Upper lobe of left lung (tissue), 6 donors: ENCODE results near the gene OSBP2. TPM values are rescaled to one million over a fixed set of nuclear protein-coding genes. Genes with fewer than 3 reads are reported as not detected.

Experiments
- ATAC-seq, 2 donors: fragments of 200-7000 bp; cut with Tn5 transposase; one replicate each; pipeline ENCODE4 v1.9.1; 2022; ENCODE audit warnings: mild to moderate bottlenecking in 2 of 2, moderate library complexity in 2 of 2; ENCODE audit not compliant: low FRiP score in 2 of 2
- DNase-seq, 2 donors: peaks; one replicate each; pipeline ENCODE4 v3.0.0-alpha.2; 2019 to 2020
- H3K27ac ChIP-seq, 4 donors: fragments of 200-600 bp; sonication (generic); one replicate each; pipeline ENCODE4 v1.5.1; 2016 to 2019
- H3K27me3 ChIP-seq, 4 donors: fragments of 200-600 bp; sonication (generic); one replicate each; pipeline ENCODE4 v1.5.1; 2017 to 2019
- H3K36me3 ChIP-seq, 4 donors: fragments of 200-600 bp; sonication (generic); one replicate each; pipeline ENCODE4 v1.5.1; 2016 to 2019
- H3K4me1 ChIP-seq, 4 donors: fragments of 200-600 bp; sonication (generic); one replicate each; pipeline ENCODE4 v1.5.1; 2018 to 2019
- H3K4me3 ChIP-seq, 4 donors: fragments of 200-600 bp; sonication (generic); one replicate each; pipeline ENCODE4 v1.5.1; 2017 to 2019; ENCODE audit warnings: mild to moderate bottlenecking in 2 of 4, moderate library complexity in 1 of 4
- H3K9me3 ChIP-seq, 4 donors: fragments of 200-600 bp; sonication (generic); one replicate each; pipeline ENCODE4 v1.5.1; 2018 to 2019
- EP300 ChIP-seq, 4 donors: sonication (generic); formaldehyde crosslinking; IDR thresholded peaks; one replicate each; pipeline ENCODE4 v1.5.1; 2017; ENCODE audit warnings: antibody characterized with exemption in 4 of 4, control low read depth in 2 of 4
- POLR2A ChIP-seq, 4 donors: fragments of 450-650 bp; IDR thresholded peaks; one replicate each; pipeline ENCODE4 v1.5.1; 2016 to 2017; ENCODE audit warnings: antibody characterized with exemption in 4 of 4, mild to moderate bottlenecking in 2 of 4
- POLR2AphosphoS5 ChIP-seq, 2 donors: sonication (generic); formaldehyde crosslinking; IDR thresholded peaks; one replicate each; pipeline ENCODE4 v1.5.1; 2017; ENCODE audit warnings: antibody characterized with exemption in 2 of 2
- WGBS, 2 donors: methylation state at CpG; one replicate each; pipeline ENCODE4 v1.1.5; 2017 to 2018; 5-methylcytosine and 5-hydroxymethylcytosine counted together
- total RNA-seq, 6 donors: library from RNA; depleted of rRNA in 4 of 6; stranded (reverse); fragments of >200 nt in 4 of 6; gene quantifications; one replicate each; pipeline versions ENCODE4 v1.1.0 to v1.2.1, GENCODE V29; 2016 to 2021
- TF ChIP-seq, protein P1 (sequence below), 6 experiments: fragments of 450-650 bp in 4 of 6; fragments of 200-600 bp in 2 of 6; sonication (generic) in 2 of 6; IDR thresholded peaks; one replicate each; pipeline ENCODE4 v1.5.1; 2016 to 2019; ENCODE audit warnings: antibody characterized with exemption in 6 of 6
- donor health status: DM: no; HTN: no; CAD: no; lungs with moderate emphysema.
- donor health status: DM: no; HTN: yes; CAD: no; lungs with severe emphysema.

OSBP2 gene
- total RNA-seq, 6 donors from 2014 or later: 3.5 to 14.5 (median 5.0) TPM

DNA sequence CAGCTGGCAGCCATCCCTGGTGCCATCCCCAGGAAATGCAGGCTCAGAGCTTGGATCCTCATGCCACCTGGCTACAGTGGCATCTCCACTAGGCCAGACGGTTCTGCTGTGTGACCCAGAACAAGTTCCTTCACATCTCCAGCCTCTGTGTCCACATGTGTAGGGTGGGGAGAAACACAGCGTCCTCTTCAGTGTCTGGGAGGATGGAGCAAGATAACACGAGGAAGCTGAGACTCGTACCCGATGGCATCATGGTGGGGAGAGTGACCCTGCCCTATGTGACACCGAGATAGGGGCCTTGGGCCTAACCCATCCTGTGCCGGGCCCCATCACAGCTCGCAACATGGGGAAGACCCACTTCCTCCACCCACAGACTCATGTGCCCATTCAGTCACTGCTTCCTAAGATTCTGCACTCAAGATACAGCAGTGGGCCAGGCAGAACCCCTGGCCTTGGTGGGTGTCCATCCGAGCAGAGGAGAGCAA lies 195.4 kb downstream of the OSBP2 start:
- no peaks in the 10 kb centered on the region for H3K9me3 ChIP-seq
- no peak overlapping the region for H3K4me3 ChIP-seq
- DNase-seq (no peak), ATAC-seq (no peak)
- no peaks in the 10 kb centered on the region for H3K4me1 ChIP-seq
- TF ChIP-seq EP300 (IDR thresholded peaks at IDR 0.05) (no peak), POLR2A (IDR thresholded peaks at IDR 0.05) (no peak), POLR2AphosphoS5 (IDR thresholded peaks at IDR 0.05) (no peak)
- TF ChIP-seq, protein P1, sequence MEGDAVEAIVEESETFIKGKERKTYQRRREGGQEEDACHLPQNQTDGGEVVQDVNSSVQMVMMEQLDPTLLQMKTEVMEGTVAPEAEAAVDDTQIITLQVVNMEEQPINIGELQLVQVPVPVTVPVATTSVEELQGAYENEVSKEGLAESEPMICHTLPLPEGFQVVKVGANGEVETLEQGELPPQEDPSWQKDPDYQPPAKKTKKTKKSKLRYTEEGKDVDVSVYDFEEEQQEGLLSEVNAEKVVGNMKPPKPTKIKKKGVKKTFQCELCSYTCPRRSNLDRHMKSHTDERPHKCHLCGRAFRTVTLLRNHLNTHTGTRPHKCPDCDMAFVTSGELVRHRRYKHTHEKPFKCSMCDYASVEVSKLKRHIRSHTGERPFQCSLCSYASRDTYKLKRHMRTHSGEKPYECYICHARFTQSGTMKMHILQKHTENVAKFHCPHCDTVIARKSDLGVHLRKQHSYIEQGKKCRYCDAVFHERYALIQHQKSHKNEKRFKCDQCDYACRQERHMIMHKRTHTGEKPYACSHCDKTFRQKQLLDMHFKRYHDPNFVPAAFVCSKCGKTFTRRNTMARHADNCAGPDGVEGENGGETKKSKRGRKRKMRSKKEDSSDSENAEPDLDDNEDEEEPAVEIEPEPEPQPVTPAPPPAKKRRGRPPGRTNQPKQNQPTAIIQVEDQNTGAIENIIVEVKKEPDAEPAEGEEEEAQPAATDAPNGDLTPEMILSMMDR (IDR thresholded peaks at IDR 0.05): no peak
- H3K27ac ChIP-seq: no peak overlapping the region
- H3K36me3 ChIP-seq: peaks cover 0 to 5% (median 0%) of the 10 kb centered on the region in 4 donors
- 84 to 92% methylated on average over 6 to 9 of the region's 9 CpGs for WGBS, 2 donors
- no peaks in the 10 kb centered on the region for H3K27me3 ChIP-seq

DNA sequence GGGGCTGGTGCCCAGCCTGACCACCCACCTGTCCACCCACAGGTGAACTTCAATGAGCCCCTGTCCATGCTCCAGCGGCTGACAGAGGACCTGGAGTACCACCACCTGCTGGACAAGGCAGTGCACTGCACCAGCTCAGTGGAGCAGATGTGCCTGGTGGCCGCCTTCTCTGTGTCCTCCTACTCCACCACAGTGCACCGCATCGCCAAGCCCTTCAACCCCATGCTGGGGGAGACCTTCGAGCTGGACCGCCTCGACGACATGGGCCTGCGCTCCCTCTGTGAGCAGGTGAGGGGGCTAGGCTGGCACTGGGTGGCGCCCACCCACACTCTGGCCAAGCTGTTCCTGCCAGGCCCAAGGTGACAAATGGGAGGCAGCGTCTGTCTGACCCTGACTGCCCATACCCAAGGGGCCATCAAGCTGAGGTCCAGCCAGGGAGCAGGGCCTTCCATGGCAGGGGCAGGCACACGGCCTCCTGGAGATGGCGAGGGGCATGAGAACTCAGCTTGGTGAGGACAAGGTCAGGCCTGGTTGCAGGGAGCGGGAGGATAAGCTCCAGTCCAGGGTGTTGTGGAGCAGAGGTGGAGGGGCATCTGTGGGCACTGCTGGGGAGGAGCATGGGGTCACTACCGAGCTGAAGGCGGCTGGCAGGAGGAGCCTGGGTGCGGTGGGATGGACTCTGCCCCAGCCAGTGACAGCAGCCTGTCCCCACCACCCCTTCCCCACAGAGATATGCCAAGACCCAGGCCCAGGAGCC lies 196.2 kb downstream of the OSBP2 start:
- no peak overlapping the region for H3K27ac ChIP-seq
- ATAC-seq (peak; percentile 12 to 60), DNase-seq (no peak)
- no peaks in the 10 kb centered on the region for H3K27me3 ChIP-seq
- WGBS, 2 donors: 82 to 89% methylated on average over 7 to 14 of the region's 17 CpGs
- TF ChIP-seq EP300 (IDR thresholded peaks at IDR 0.05) (no peak), POLR2AphosphoS5 (IDR thresholded peaks at IDR 0.05) (no peak), POLR2A (IDR thresholded peaks at IDR 0.05) (no peak)
- TF ChIP-seq, protein P1 (IDR thresholded peaks at IDR 0.05): peak; percentile 63 to 82 (median 72)
- no peak overlapping the region for H3K4me3 ChIP-seq
- peaks cover 0 to 5% (median 0%) of the 10 kb centered on the region in 4 donors for H3K36me3 ChIP-seq
- no peaks in the 10 kb centered on the region for H3K9me3 ChIP-seq
- H3K4me1 ChIP-seq: no peaks in the 10 kb centered on the region

DNA sequence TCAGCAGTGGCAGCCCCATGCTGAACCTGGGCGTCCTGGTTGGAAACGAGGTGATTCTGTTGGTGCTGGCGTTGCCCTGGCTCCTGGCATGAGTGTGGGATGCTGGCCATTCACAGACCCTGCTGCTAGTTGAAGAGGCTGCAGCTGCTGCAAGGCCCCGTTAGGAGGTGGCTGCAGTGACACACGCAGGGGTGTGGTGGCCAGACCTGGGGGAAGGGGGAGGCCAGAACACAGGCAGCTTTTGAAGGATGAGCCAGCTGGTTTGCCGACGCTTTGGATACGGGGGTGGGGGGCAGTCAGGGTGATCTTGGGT lies 196.7 kb downstream of the OSBP2 start:
- Histone ChIP-seq H3K4me3 (no peak overlapping the region), H3K9me3 (no peaks in the 10 kb centered on the region), H3K27ac (no peak overlapping the region), H3K36me3 (peaks cover 0 to 5% (median 0%) of the 10 kb centered on the region in 4 donors), H3K4me1 (no peaks in the 10 kb centered on the region), H3K27me3 (no peaks in the 10 kb centered on the region)
- TF ChIP-seq EP300 (IDR thresholded peaks at IDR 0.05) (no peak), POLR2A (IDR thresholded peaks at IDR 0.05) (no peak), POLR2AphosphoS5 (IDR thresholded peaks at IDR 0.05) (no peak)
- TF ChIP-seq, protein P1 (IDR thresholded peaks at IDR 0.05): no peak
- ATAC-seq: no peak
- WGBS, 2 donors: 90 to 92% methylated on average over 8 of the region's 8 CpGs
- no peak for DNase-seq

DNA sequence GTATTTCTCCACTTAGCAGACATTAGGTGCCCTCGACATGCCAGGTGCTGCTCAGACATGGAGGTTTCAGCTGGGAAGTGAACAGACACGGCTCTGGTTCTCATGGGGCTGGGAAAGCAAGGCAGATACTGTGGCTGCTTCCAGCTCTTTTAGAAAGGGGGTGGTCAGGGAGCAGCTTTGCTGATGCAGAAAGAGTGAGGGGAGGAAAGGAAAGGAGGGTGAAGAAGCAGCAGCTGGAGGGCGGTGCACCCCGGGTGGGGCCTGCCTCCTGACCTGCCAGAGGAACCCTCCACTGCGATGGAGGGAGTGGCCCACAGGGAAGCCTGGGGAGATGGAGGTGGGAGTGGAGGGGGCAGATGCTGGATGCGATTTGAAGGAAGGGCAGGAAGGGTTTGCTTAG lies 197.1 kb downstream of the OSBP2 start:
- DNase-seq: no peak
- WGBS, 2 donors: 87 to 97% methylated on average over 6 of the region's 6 CpGs
- TF ChIP-seq, protein P1 (IDR thresholded peaks at IDR 0.05): no peak
- Histone ChIP-seq H3K27ac (no peak overlapping the region), H3K4me3 (no peak overlapping the region), H3K9me3 (no peaks in the 10 kb centered on the region), H3K27me3 (no peaks in the 10 kb centered on the region), H3K36me3 (peaks cover 0 to 5% (median 0%) of the 10 kb centered on the region in 4 donors), H3K4me1 (no peaks in the 10 kb centered on the region)
- no peak for ATAC-seq

DNA sequence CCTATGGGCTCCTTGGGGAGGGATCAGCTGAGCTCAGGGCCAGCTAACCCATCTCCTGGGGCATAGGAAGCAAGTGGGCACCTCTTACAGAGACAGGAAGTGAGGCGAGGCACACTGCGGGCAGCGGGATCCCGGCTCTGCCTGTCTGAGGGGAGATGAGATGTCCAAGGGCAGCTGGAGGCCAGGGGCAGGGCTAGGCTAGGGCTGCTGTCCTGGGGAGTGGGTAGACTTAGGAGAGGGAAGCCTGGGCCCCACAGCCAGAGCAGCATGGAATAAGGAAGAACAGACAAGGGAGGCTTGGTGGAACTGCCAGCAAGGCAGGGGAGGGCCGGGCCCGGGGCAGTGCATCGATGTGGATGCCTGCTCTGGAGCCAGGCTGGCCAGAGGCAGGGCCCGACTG lies 197.6 kb downstream of the OSBP2 start:
- ATAC-seq (no peak), DNase-seq (no peak)
- Histone ChIP-seq H3K36me3 (peaks cover 0 to 5% (median 0%) of the 10 kb centered on the region in 4 donors), H3K4me3 (no peak overlapping the region), H3K27me3 (no peaks in the 10 kb centered on the region), H3K9me3 (no peaks in the 10 kb centered on the region), H3K27ac (no peak overlapping the region), H3K4me1 (no peaks in the 10 kb centered on the region)
- TF ChIP-seq EP300 (IDR thresholded peaks at IDR 0.05): no peak
- no peak for TF ChIP-seq POLR2AphosphoS5 (IDR thresholded peaks at IDR 0.05)
- TF ChIP-seq POLR2A (IDR thresholded peaks at IDR 0.05): no peak
- TF ChIP-seq, protein P1 (IDR thresholded peaks at IDR 0.05): no peak
- 89 to 90% methylated on average over 8 of the region's 8 CpGs for WGBS, 2 donors
